Sigmoid colon (tissue), 4 donors: ENCODE data around the gene ADCY7.

ENCODE experiments used
- CTCF ChIP-seq, 4 experiments: fragments of 450-650 bp in 3 of 4; fragments of 200-600 bp in 1 of 4; IDR thresholded peaks; one replicate each; pipeline ENCODE4 v1.5.1; 2016 to 2019; ENCODE audit warnings: antibody characterized with exemption in 4 of 4, mild to moderate bottlenecking in 3 of 4, moderate library complexity in 2 of 4
- EP300 ChIP-seq, 4 donors: sonication (generic); formaldehyde crosslinking; IDR thresholded peaks; one replicate each; pipeline ENCODE4 v1.6.1; 2017; ENCODE audit warnings: antibody characterized with exemption in 4 of 4
- POLR2A ChIP-seq, 2 donors: fragments of 450-650 bp; IDR thresholded peaks; one replicate each; pipeline ENCODE4 v1.6.1; 2016; ENCODE audit warnings: antibody characterized with exemption in 2 of 2, mild to moderate bottlenecking in 2 of 2, moderate library complexity in 2 of 2
- POLR2AphosphoS5 ChIP-seq, 4 donors: sonication (generic); formaldehyde crosslinking; IDR thresholded peaks; one replicate each; pipeline ENCODE4 v1.6.1; 2017; ENCODE audit warnings: antibody characterized with exemption in 4 of 4

GRCh38 chr16:50293994-50294855 lies 27.9 kb downstream of the ADCY7 start:
- TF ChIP-seq CTCF (IDR thresholded peaks at IDR 0.05) (no peak), POLR2A (IDR thresholded peaks at IDR 0.05) (no peak), POLR2AphosphoS5 (IDR thresholded peaks at IDR 0.05) (no peak), EP300 (IDR thresholded peaks at IDR 0.05) (no peak)
